Common myeloid progenitor, CD34-positive (primary cell): ENCODE measurements around the gene KCNN2.

Source experiments
- CTCF ChIA-PET: fragments of 350-600 bp; sonication (Branson Sonifier 250); formaldehyde crosslinking; loops from one replicate; lab custom pipeline; 2021; ENCODE audit warnings: antibody characterized with exemption; lab: Charles Lee
- POLR2A ChIA-PET: fragments of 350-600 bp; sonication (Branson Sonifier 250); formaldehyde crosslinking; loops from one replicate; lab custom pipeline; 2021; ENCODE audit warnings: antibody characterized with exemption; lab: Charles Lee
- DNase-seq, 3 donors: peaks; one replicate each; pipeline versions ENCODE4 v3.0.0 to v3.0.0-alpha.2; 2013
- H3K27ac ChIP-seq, 2 experiments: 1 replicate in 1 of 2; 2 replicates in 1 of 2; pipeline ENCODE4 v1.7.0; 2013; ENCODE audit warnings: inconsistent platforms in 2 of 2, low read length in 2 of 2, mild to moderate bottlenecking in 2 of 2, low read depth in 1 of 2, moderate library complexity in 1 of 2; ENCODE audit not compliant: severe bottlenecking in 2 of 2, insufficient read depth in 1 of 2, poor library complexity in 1 of 2
- H3K27me3 ChIP-seq, 5 experiments: replicated peaks in 2 of 5; 1 replicate in 3 of 5; 2 replicates in 2 of 5; pipeline versions ENCODE4 v1.6.1 to v1.7.0; 2013; ENCODE audit warnings: low read length in 4 of 5, mild to moderate bottlenecking in 2 of 5, moderate library complexity in 2 of 5, inconsistent platforms in 1 of 5; ENCODE audit not compliant: insufficient read depth in 5 of 5, control insufficient read depth in 4 of 5
- H3K36me3 ChIP-seq, 4 experiments: 1 replicate in 2 of 4; 2 replicates in 2 of 4; pipeline versions ENCODE4 v1.6.1 to v1.7.0; 2013; ENCODE audit warnings: low read length in 3 of 4, control low read depth in 1 of 4, mild to moderate bottlenecking in 1 of 4; ENCODE audit not compliant: control insufficient read depth in 4 of 4, insufficient read depth in 4 of 4
- H3K4me1 ChIP-seq, 4 experiments: 1 replicate in 3 of 4; 2 replicates in 1 of 4; pipeline versions ENCODE4 v1.6.1 to v1.7.1; 2013; ENCODE audit warnings: low read length in 3 of 4, mild to moderate bottlenecking in 3 of 4, control low read depth in 1 of 4, inconsistent platforms in 1 of 4, moderate library complexity in 1 of 4; ENCODE audit not compliant: control insufficient read depth in 4 of 4, insufficient read depth in 4 of 4; ENCODE audit errors: control extremely low read depth in 1 of 4
- H3K4me3 ChIP-seq, 7 experiments: 1 replicate in 4 of 7; 2 replicates in 3 of 7; pipeline versions ENCODE4 v1.5.1 to v1.7.0; 2013; ENCODE audit warnings: mild to moderate bottlenecking in 7 of 7, low read length in 6 of 7, moderate library complexity in 6 of 7, inconsistent platforms in 2 of 7, low read depth in 2 of 7, control low read depth in 1 of 7; ENCODE audit not compliant: insufficient read depth in 4 of 7, control insufficient read depth in 1 of 7; ENCODE audit errors: extremely low read depth in 1 of 7
- H3K9me3 ChIP-seq, 5 experiments: 1 replicate in 4 of 5; 2 replicates in 1 of 5; pipeline versions ENCODE4 v1.6.1 to v1.7.1; 2013; ENCODE audit warnings: low read length in 4 of 5, mild to moderate bottlenecking in 2 of 5, inconsistent platforms in 1 of 5, low read depth in 1 of 5, moderate library complexity in 1 of 5; ENCODE audit not compliant: control insufficient read depth in 4 of 5, insufficient read depth in 2 of 5; ENCODE audit errors: control extremely low read depth in 1 of 5
- WGBS: methylation state at CpG from one replicate; pipeline ENCODE4 v1.1.5; 2013; ENCODE audit not compliant: insufficient coverage; 5-methylcytosine and 5-hydroxymethylcytosine counted together

The KCNN2 gene

GRCh38 chr5:114402206-114402605 lies 40.3 kb downstream of the KCNN2 start:
- DNase-seq, result no peak
- no peak overlapping the region for H3K4me3 ChIP-seq
- POLR2A ChIA-PET, result no interaction called here
- no peaks in the 10 kb centered on the region for H3K4me1 ChIP-seq
- H3K27ac ChIP-seq, result no peak overlapping the region
- 86% methylated on average over 1 of the region's 1 CpG for WGBS
- CTCF ChIA-PET, result no interaction called here
- peaks cover 0 to 2% (median 0%) of the 10 kb centered on the region in 5 experiments for H3K27me3 ChIP-seq
- no peaks in the 10 kb centered on the region for H3K36me3 ChIP-seq
- no peaks in the 10 kb centered on the region for H3K9me3 ChIP-seq

- no peak overlapping the region for H3K27ac ChIP-seq
- peaks cover 0 to 5% (median 0%) of the 10 kb centered on the region in 5 experiments for H3K27me3 ChIP-seq
- no peaks in the 10 kb centered on the region for H3K9me3 ChIP-seq
- WGBS, result 64% methylated on average over 2 of the region's 3 CpGs
- ChIA-PET POLR2A (no interaction called here), CTCF (no interaction called here)
- no peaks in the 10 kb centered on the region for H3K4me1 ChIP-seq
- no peak for DNase-seq
- H3K36me3 ChIP-seq, result no peaks in the 10 kb centered on the region
- H3K4me3 ChIP-seq, result no peak overlapping the region
Measured at GRCh38 chr5:114407783-114408182, 45.9 kb downstream of the KCNN2 start.

- ChIA-PET CTCF (no interaction called here), POLR2A (interaction anchor here (0.6 kb wide), 1 partner anchor 124 kb away, joined by 3 read pairs; no protein-coding TSS in a partner anchor)
- no peak overlapping the region for H3K4me3 ChIP-seq
- H3K4me1 ChIP-seq, result no peaks in the 10 kb centered on the region
- no peaks in the 10 kb centered on the region for H3K9me3 ChIP-seq
- H3K27me3 ChIP-seq, result peaks cover 0 to 2% (median 0%) of the 10 kb centered on the region in 5 experiments
- H3K36me3 ChIP-seq, result no peaks in the 10 kb centered on the region
- 100% methylated on average over 1 of the region's 3 CpGs for WGBS
- H3K27ac ChIP-seq, result no peak overlapping the region
- DNase-seq, result no peak
Measured at GRCh38 chr5:114408847-114409246, 47.0 kb downstream of the KCNN2 start.

GRCh38 chr5:114411380-114411931 lies 49.6 kb downstream of the KCNN2 start:
- 58% methylated on average over 2 of the region's 3 CpGs for WGBS
- Histone ChIP-seq H3K27ac (no peak overlapping the region), H3K9me3 (no peaks in the 10 kb centered on the region), H3K27me3 (peaks cover 0 to 2% (median 0%) of the 10 kb centered on the region in 5 experiments), H3K4me1 (no peaks in the 10 kb centered on the region), H3K36me3 (no peaks in the 10 kb centered on the region), H3K4me3 (no peak overlapping the region)
- no peak for DNase-seq
- POLR2A ChIA-PET, result no interaction called here
- CTCF ChIA-PET, result no interaction called here

GRCh38 chr5:114412510-114413171 lies 50.8 kb downstream of the KCNN2 start:
- peaks cover 0 to under 1% (median 0%) of the 10 kb centered on the region in 5 experiments for H3K27me3 ChIP-seq
- 100% methylated on average over 1 of the region's 1 CpG for WGBS
- ChIA-PET CTCF (no interaction called here), POLR2A (no interaction called here)
- H3K27ac ChIP-seq, result no peak overlapping the region
- no peaks in the 10 kb centered on the region for H3K9me3 ChIP-seq
- no peaks in the 10 kb centered on the region for H3K36me3 ChIP-seq
- no peak for DNase-seq
- H3K4me3 ChIP-seq, result no peak overlapping the region
- no peaks in the 10 kb centered on the region for H3K4me1 ChIP-seq

- Histone ChIP-seq H3K4me1 (no peaks in the 10 kb centered on the region), H3K36me3 (no peaks in the 10 kb centered on the region), H3K27ac (no peak overlapping the region), H3K9me3 (no peaks in the 10 kb centered on the region), H3K27me3 (peaks cover 0 to 2% (median 0%) of the 10 kb centered on the region in 5 experiments), H3K4me3 (no peak overlapping the region)
- CTCF ChIA-PET, result no interaction called here
- no peak for DNase-seq
- POLR2A ChIA-PET, result no interaction called here
- 100% methylated on average over 1 of the region's 1 CpG for WGBS
Measured at GRCh38 chr5:114415760-114416159, 53.9 kb downstream of the KCNN2 start.

- ChIA-PET POLR2A (no interaction called here), CTCF (no interaction called here)
- 93% methylated on average over 4 of the region's 4 CpGs for WGBS
- H3K27me3 ChIP-seq, result peaks cover 0 to 2% (median 0%) of the 10 kb centered on the region in 5 experiments
- no peaks in the 10 kb centered on the region for H3K36me3 ChIP-seq
- no peak overlapping the region for H3K27ac ChIP-seq
- no peaks in the 10 kb centered on the region for H3K9me3 ChIP-seq
- no peak for DNase-seq
- H3K4me3 ChIP-seq, result no peak overlapping the region
- H3K4me1 ChIP-seq, result no peaks in the 10 kb centered on the region
Measured at GRCh38 chr5:114416254-114416653, 54.4 kb downstream of the KCNN2 start.
